ENCODE results near the gene SNN. TPM values are rescaled to one million over a fixed set of nuclear protein-coding genes. Genes with fewer than 3 reads are reported as not detected.
A peak's percentile ranks its signal among the peaks of the same experiment; 100 is the strongest.

SNN gene
- total and polyA plus RNA-seq, 12 donors, result 10.1 to 61.4 (median 35.9) TPM

GRCh38 chr16:11722468-11722808 is 54.2 kb downstream of the SNN start:
- H3K27ac ChIP-seq, result no peak overlapping the region
- H3K36me3 ChIP-seq, result peaks cover 0 to 100% (median 17%) of the 10 kb centered on the region in 9 donors
- intact Hi-C loops (cut with DNase I), result loop anchor here in 2 of 10 donors (10.0 kb wide), 2 partner anchors 342 to 758 kb away; no protein-coding TSS in a partner anchor
- ATAC-seq, result no peak
- TF ChIP-seq CTCF (IDR thresholded peaks at IDR 0.05), result no peak
- H3K9me3 ChIP-seq, result no peaks in the 10 kb centered on the region
- no peaks in the 10 kb centered on the region for H3K27me3 ChIP-seq
- WGBS, 2 donors, result 86 to 87% methylated on average over 3 of the region's 3 CpGs
- peaks cover 0 to 21% (median 0%) of the 10 kb centered on the region in 9 donors for H3K4me1 ChIP-seq
- H3K4me3 ChIP-seq, result no peak overlapping the region
- no peak for DNase-seq

- DNase-seq, result no peak
- no peaks in the 10 kb centered on the region for H3K9me3 ChIP-seq
- TF ChIP-seq CTCF (IDR thresholded peaks at IDR 0.05), result no peak
- no peak overlapping the region for H3K4me3 ChIP-seq
- peak in 1 of 8 donors; percentile 32 for ATAC-seq
- intact Hi-C loops (cut with DNase I), result loop anchor here in 2 of 10 donors (10.0 kb wide), 2 partner anchors 339 to 761 kb away; no protein-coding TSS in a partner anchor
- no peaks in the 10 kb centered on the region for H3K27me3 ChIP-seq
- no peak overlapping the region for H3K27ac ChIP-seq
- WGBS, 2 donors, result 81 to 90% methylated on average over 1 of the region's 1 CpG
- H3K4me1 ChIP-seq, result peaks cover 0 to 28% (median 10%) of the 10 kb centered on the region in 9 donors
- peaks cover 0 to 100% (median 19%) of the 10 kb centered on the region in 9 donors for H3K36me3 ChIP-seq
Measured at GRCh38 chr16:11725457-11725856, 57.2 kb downstream of the SNN start.

- peaks cover 0 to 100% (median 14%) of the 10 kb centered on the region in 9 donors for H3K36me3 ChIP-seq
- no peak for DNase-seq
- H3K4me3 ChIP-seq, result no peak overlapping the region
- no peak for TF ChIP-seq CTCF (IDR thresholded peaks at IDR 0.05)
- H3K27ac ChIP-seq, result no peak overlapping the region
- ATAC-seq, result no peak
- 91 to 98% methylated on average over 8 of the region's 8 CpGs for WGBS, 2 donors
- H3K4me1 ChIP-seq, result peaks cover 0 to 34% (median 14%) of the 10 kb centered on the region in 9 donors
- no peaks in the 10 kb centered on the region for H3K9me3 ChIP-seq
- intact Hi-C loops (cut with DNase I), result loop anchor here in 2 of 10 donors (10.0 kb wide), 2 partner anchors 339 to 761 kb away; no protein-coding TSS in a partner anchor
- H3K27me3 ChIP-seq, result no peaks in the 10 kb centered on the region
Measured at GRCh38 chr16:11726008-11726407, 57.8 kb downstream of the SNN start.

- ATAC-seq, result peak in 2 of 8 donors; percentile 9 to 33
- no peak overlapping the region for H3K27ac ChIP-seq
- no peak overlapping the region for H3K4me3 ChIP-seq
- 83 to 93% methylated on average over 4 of the region's 4 CpGs for WGBS, 2 donors
- H3K36me3 ChIP-seq, result peaks cover 0 to 100% (median 21%) of the 10 kb centered on the region in 9 donors
- H3K27me3 ChIP-seq, result no peaks in the 10 kb centered on the region
- no peak for DNase-seq
- no peak for TF ChIP-seq CTCF (IDR thresholded peaks at IDR 0.05)
- no peaks in the 10 kb centered on the region for H3K9me3 ChIP-seq
- intact Hi-C loops (cut with DNase I), result loop anchor here in 2 of 10 donors (10.0 kb wide), 2 partner anchors 337 to 763 kb away; no protein-coding TSS in a partner anchor
- H3K4me1 ChIP-seq, result peaks cover 0 to 40% (median 16%) of the 10 kb centered on the region in 9 donors
Measured at GRCh38 chr16:11727796-11728543, 59.7 kb downstream of the SNN start.

Other genes with a start within 250 kb of the SNN start
- 10 to 100 TPM; 29.5 to 96.9 (median 41.6) TPM for gene LITAF, start 81.5 kb upstream of the SNN start, total RNA-seq
- 10 to 100 TPM; 13.3 to 19.2 TPM for gene LITAF, start 81.5 kb upstream of the SNN start, polyA plus RNA-seq
- gene TXNDC11, start 74.4 kb downstream of the SNN start, total RNA-seq, result 10 to 100 TPM; 16.8 to 29.3 (median 23.9) TPM
- gene TXNDC11, start 74.4 kb downstream of the SNN start, polyA plus RNA-seq, result 10 to 100 TPM; 30.0 to 46.7 TPM
- 10 to 100 TPM; 26.8 to 36.1 (median 30.6) TPM for gene ZC3H7A, start 128.8 kb downstream of the SNN start, total RNA-seq
- 10 to 100 TPM; 15.2 to 22.8 TPM for gene ZC3H7A, start 128.8 kb downstream of the SNN start, polyA plus RNA-seq
- gene RSL1D1, start 183.1 kb downstream of the SNN start, total RNA-seq, result 100 to 1,000 TPM in 6 of 10 donors, 10 to 100 TPM in 4; 89.4 to 133 (median 105) TPM
- 10 to 100 TPM; 24.7 to 63.3 TPM for gene RSL1D1, start 183.1 kb downstream of the SNN start, polyA plus RNA-seq
- 100 to 1,000 TPM in 3 of 10 donors, 10 to 100 TPM in 7; 85.5 to 117 (median 95.1) TPM for gene GSPT1, start 247.5 kb downstream of the SNN start, total RNA-seq
- 10 to 100 TPM; 17.0 to 54.2 TPM for gene GSPT1, start 247.5 kb downstream of the SNN start, polyA plus RNA-seq